ENCODE data around the gene MYCN.

DNA sequence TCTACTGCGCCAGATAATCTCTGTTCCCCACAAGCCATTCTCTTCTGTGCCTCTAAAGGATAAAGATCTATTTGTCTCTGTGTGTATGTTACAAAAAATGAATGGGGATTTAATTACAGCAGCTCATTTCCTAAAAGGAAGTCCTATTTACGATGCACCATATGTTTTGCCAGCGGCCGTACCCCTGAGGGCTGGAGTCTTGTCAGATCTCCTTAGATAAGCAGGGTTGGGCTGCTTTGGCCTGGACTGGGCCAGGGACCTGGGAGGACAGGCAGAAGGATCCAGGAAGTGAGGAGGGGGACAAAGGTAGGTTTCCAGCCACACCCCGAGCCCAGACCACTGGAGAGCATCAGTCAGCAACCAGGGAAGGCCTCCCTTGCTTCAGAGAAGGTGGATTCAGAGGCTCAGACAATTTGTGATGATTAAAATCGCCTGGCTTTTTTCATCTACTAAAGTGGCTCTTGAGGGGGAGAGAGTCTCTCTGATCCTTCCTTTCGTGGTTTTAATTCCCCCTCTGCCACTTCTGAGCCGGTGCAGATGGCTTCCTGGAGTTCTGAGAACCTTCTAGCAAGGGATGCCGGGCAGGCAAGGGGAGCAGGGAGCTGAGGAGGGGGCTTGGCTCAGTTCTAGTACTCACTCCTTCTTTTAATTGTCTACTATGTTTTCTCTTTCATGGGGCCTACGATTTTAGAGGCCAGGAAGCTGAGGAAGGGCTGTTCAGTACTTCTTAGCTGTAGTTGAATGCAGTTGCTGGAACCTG is 42.1 kb downstream of the MYCN start:
- TF ChIP-seq, protein P1, sequence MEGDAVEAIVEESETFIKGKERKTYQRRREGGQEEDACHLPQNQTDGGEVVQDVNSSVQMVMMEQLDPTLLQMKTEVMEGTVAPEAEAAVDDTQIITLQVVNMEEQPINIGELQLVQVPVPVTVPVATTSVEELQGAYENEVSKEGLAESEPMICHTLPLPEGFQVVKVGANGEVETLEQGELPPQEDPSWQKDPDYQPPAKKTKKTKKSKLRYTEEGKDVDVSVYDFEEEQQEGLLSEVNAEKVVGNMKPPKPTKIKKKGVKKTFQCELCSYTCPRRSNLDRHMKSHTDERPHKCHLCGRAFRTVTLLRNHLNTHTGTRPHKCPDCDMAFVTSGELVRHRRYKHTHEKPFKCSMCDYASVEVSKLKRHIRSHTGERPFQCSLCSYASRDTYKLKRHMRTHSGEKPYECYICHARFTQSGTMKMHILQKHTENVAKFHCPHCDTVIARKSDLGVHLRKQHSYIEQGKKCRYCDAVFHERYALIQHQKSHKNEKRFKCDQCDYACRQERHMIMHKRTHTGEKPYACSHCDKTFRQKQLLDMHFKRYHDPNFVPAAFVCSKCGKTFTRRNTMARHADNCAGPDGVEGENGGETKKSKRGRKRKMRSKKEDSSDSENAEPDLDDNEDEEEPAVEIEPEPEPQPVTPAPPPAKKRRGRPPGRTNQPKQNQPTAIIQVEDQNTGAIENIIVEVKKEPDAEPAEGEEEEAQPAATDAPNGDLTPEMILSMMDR (IDR thresholded peaks at IDR 0.05; ENCODE audit: insufficient read depth, low read length, poor library complexity, severe bottlenecking): no peak
- no peak for TF ChIP-seq EZH2phosphoT487 (conservative IDR thresholded peaks at IDR 0.05; ENCODE audit: low read length)
